H1 (cell line): ENCODE data around the gene TRDMT1. TPM values are rescaled to one million over a fixed set of nuclear protein-coding genes. Genes with fewer than 3 reads are reported as not detected.

Experiments
- CTCF ChIA-PET: fragments of 300-600 bp; sonication (Branson Sonifier 250); formaldehyde crosslinking; loops from one replicate; lab custom pipeline; 2021; ENCODE audit not compliant: partially characterized antibody; lab: Charles Lee
- POLR2A ChIA-PET: fragments of 300-600 bp; sonication (Branson Sonifier 250); formaldehyde crosslinking; loops from one replicate; lab custom pipeline; 2021; ENCODE audit warnings: inconsistent platforms; ENCODE audit not compliant: partially characterized antibody; lab: Charles Lee
- DNase-seq, 2 experiments: peaks; one replicate each; pipeline versions ENCODE4 v3.0.0 to v3.0.0-alpha.2; 2010 to 2022; ENCODE audit warnings: low spot score in 2 of 2, low read depth in 1 of 2, mixed read lengths in 1 of 2
- FAIRE-seq: peaks from 2 replicates; lab custom pipeline; 2011; peaks lifted over from hg19 to GRCh38; lab: Jason Lieb, UNC
- H2AFZ ChIP-seq: 2 replicates; pipeline ENCODE4 v1.8.1; 2012; ENCODE audit warnings: low read length, inconsistent platforms
- H2AK5ac ChIP-seq: 2 replicates; pipeline ENCODE4 v1.6.1; 2013; ENCODE audit warnings: low read depth, low read length
- H2BK120ac ChIP-seq: replicated peaks from 2 replicates; pipeline ENCODE3; 2013; ENCODE audit warnings: low read depth, low read length, inconsistent platforms
- H2BK12ac ChIP-seq: 2 replicates; pipeline ENCODE4 v1.6.1; 2013; ENCODE audit warnings: low read depth, low read length
- H2BK15ac ChIP-seq: 2 replicates; pipeline ENCODE4 v1.6.1; 2013; ENCODE audit warnings: low read length
- H2BK20ac ChIP-seq: 2 replicates; pipeline ENCODE4 v1.6.1; 2013; ENCODE audit warnings: low read length
- H2BK5ac ChIP-seq: 2 replicates; pipeline ENCODE4 v1.6.1; 2013; ENCODE audit warnings: low read depth, low read length
- H3K14ac ChIP-seq: 2 replicates; pipeline ENCODE4 v1.6.1; 2013; ENCODE audit warnings: inconsistent platforms; ENCODE audit not compliant: insufficient read length
- H3K18ac ChIP-seq: 2 replicates; pipeline ENCODE4 v1.6.1; 2013; ENCODE audit warnings: low read length; ENCODE audit errors: extremely low read depth
- H3K23ac ChIP-seq: 2 replicates; pipeline ENCODE4 v1.6.1; 2013; ENCODE audit warnings: inconsistent platforms; ENCODE audit not compliant: insufficient read length
- H3K23me2 ChIP-seq: 2 replicates; pipeline ENCODE4 v1.6.1; 2013; ENCODE audit warnings: low read depth, low read length
- H3K27ac ChIP-seq: 2 replicates; pipeline ENCODE4 v1.6.1; 2011; ENCODE audit warnings: low read depth, low read length, inconsistent platforms
- H3K27me3 ChIP-seq, 4 experiments: replicated peaks in 1 of 4; 1 replicate in 1 of 4; 2 replicates in 3 of 4; pipeline versions ENCODE4 v1.6.1 to v1.8.1; 2011 to 2013; ENCODE audit warnings: low read length in 3 of 4, mild to moderate bottlenecking in 3 of 4, inconsistent platforms in 2 of 4, mixed read lengths in 2 of 4, moderate library complexity in 1 of 4; ENCODE audit not compliant: control insufficient read depth in 3 of 4, insufficient read depth in 3 of 4; ENCODE audit errors: extremely low read depth in 1 of 4
- H3K36me3 ChIP-seq, 4 experiments: 2 replicates each; pipeline versions ENCODE4 v1.6.1 to v1.8.1; 2011 to 2013; ENCODE audit warnings: mild to moderate bottlenecking in 4 of 4, low read length in 3 of 4, moderate library complexity in 2 of 4, control low read depth in 1 of 4, inconsistent platforms in 1 of 4; ENCODE audit not compliant: insufficient read depth in 4 of 4, control insufficient read depth in 2 of 4
- H3K4ac ChIP-seq: replicated peaks from 2 replicates; pipeline ENCODE3; 2013; ENCODE audit warnings: low read length, low read depth, mixed read lengths, inconsistent platforms; ENCODE audit not compliant: insufficient read length
- H3K4me1 ChIP-seq, 4 experiments: replicated peaks in 1 of 4; 1 replicate in 1 of 4; 2 replicates in 3 of 4; pipeline versions ENCODE4 v1.6.1 to v1.8.1; 2011 to 2013; ENCODE audit warnings: low read length in 3 of 4, inconsistent platforms in 2 of 4, mixed read lengths in 1 of 4; ENCODE audit not compliant: insufficient read depth in 4 of 4, control insufficient read depth in 3 of 4
- H3K4me2 ChIP-seq, 2 experiments: 2 replicates each; pipeline versions ENCODE4 v1.6.1 to v1.8.1; 2011 to 2013; ENCODE audit warnings: low read depth in 2 of 2, low read length in 2 of 2, control low read depth in 1 of 2, inconsistent platforms in 1 of 2, mild to moderate bottlenecking in 1 of 2; ENCODE audit not compliant: insufficient read depth in 1 of 2
- H3K4me3 ChIP-seq, 4 experiments: fragments of 200-600, 300-600 bp in 1 of 4; sonication (generic), shearing (Covaris generic), sonication (Bioruptor Twin) in 1 of 4; 2 replicates each; pipeline versions ENCODE4 v1.5.1 to v1.8.1; 2011 to 2016; ENCODE audit warnings: low read length in 4 of 4, low read depth in 3 of 4, control low read depth in 2 of 4, inconsistent platforms in 2 of 4, mild to moderate bottlenecking in 2 of 4, mixed read lengths in 1 of 4, moderate library complexity in 1 of 4; ENCODE audit not compliant: insufficient read depth in 2 of 4; ENCODE audit errors: extremely low read depth in 1 of 4
- H3K56ac ChIP-seq: replicated peaks from 2 replicates; pipeline ENCODE3; 2013; ENCODE audit warnings: low read depth, mild to moderate bottlenecking, mixed read lengths, low read length, inconsistent platforms; ENCODE audit not compliant: insufficient read length
- H3K79me1 ChIP-seq: 2 replicates; pipeline ENCODE4 v1.6.1; 2013; ENCODE audit warnings: low read depth, low read length, control low read depth
- H3K79me2 ChIP-seq, 2 experiments: 2 replicates each; pipeline versions ENCODE4 v1.6.1 to v1.8.1; 2012 to 2013; ENCODE audit warnings: low read length in 2 of 2, mild to moderate bottlenecking in 2 of 2, inconsistent platforms in 1 of 2; ENCODE audit not compliant: insufficient read depth in 2 of 2, control insufficient read depth in 1 of 2
- H3K9ac ChIP-seq, 4 experiments: replicated peaks in 1 of 4; 1 replicate in 1 of 4; 2 replicates in 3 of 4; pipeline versions ENCODE4 v1.6.1 to v1.8.1; 2011 to 2013; ENCODE audit warnings: low read depth in 3 of 4, low read length in 3 of 4, control low read depth in 2 of 4, mild to moderate bottlenecking in 2 of 4, moderate library complexity in 2 of 4, inconsistent platforms in 1 of 4; ENCODE audit errors: extremely low read depth in 1 of 4
- H3K9me3 ChIP-seq, 2 experiments: 2 replicates each; pipeline versions ENCODE4 v1.6.1 to v1.8.1; 2012 to 2013; ENCODE audit warnings: mild to moderate bottlenecking in 2 of 2, moderate library complexity in 2 of 2, control low read depth in 1 of 2, inconsistent platforms in 1 of 2, low read depth in 1 of 2, low read length in 1 of 2, mixed read lengths in 1 of 2; ENCODE audit not compliant: insufficient read depth in 2 of 2
- H4K20me1 ChIP-seq, 2 experiments: replicated peaks in 1 of 2; 2 replicates each; pipeline versions ENCODE3 to v1.8.1; 2011 to 2013; ENCODE audit warnings: inconsistent platforms in 2 of 2, low read length in 2 of 2, mild to moderate bottlenecking in 1 of 2; ENCODE audit not compliant: insufficient read depth in 2 of 2, control insufficient read depth in 1 of 2
- H4K5ac ChIP-seq: 2 replicates; pipeline ENCODE4 v1.6.1; 2013; ENCODE audit warnings: low read length, low read depth, mixed read lengths, inconsistent platforms; ENCODE audit not compliant: insufficient read length
- H4K8ac ChIP-seq: 2 replicates; pipeline ENCODE4 v1.8.0; 2013; ENCODE audit warnings: mild to moderate bottlenecking, moderate library complexity, low read length, inconsistent platforms; ENCODE audit not compliant: insufficient read depth; ENCODE audit errors: extremely low read depth
- H4K91ac ChIP-seq: replicated peaks from 2 replicates; pipeline ENCODE3; 2013; ENCODE audit warnings: low read length, mixed read lengths, inconsistent platforms; ENCODE audit not compliant: insufficient read length
- ATF3 ChIP-seq: IDR thresholded peaks from 2 replicates; pipeline ENCODE4 v1.6.1; 2011; ENCODE audit warnings: low read depth, mild to moderate bottlenecking, low read length; ENCODE audit not compliant: insufficient read depth
- CBX8 ChIP-seq: fragments of 300-800, 300-1000 bp; sonication (generic); IDR thresholded peaks from 2 replicates; pipeline ENCODE4 v1.7.1; 2016; ENCODE audit warnings: low read depth, low read length, borderline replicate concordance
- CHD1 ChIP-seq: IDR thresholded peaks from 2 replicates; pipeline ENCODE4 v1.6.1; 2012; ENCODE audit warnings: low read depth, low read length, improper control_type of control experiment
- E2F6 ChIP-seq: IDR thresholded peaks from 2 replicates; pipeline ENCODE4 v1.6.1; 2012; ENCODE audit warnings: inconsistent platforms
- EP300 ChIP-seq, 2 experiments: IDR thresholded peaks; 1 replicate in 1 of 2; 2 replicates in 1 of 2; pipeline ENCODE4 v1.6.1; 2011 to 2012; ENCODE audit warnings: low read depth in 2 of 2, low read length in 2 of 2, mild to moderate bottlenecking in 2 of 2, borderline replicate concordance in 1 of 2, inconsistent platforms in 1 of 2, moderate library complexity in 1 of 2
- JUND ChIP-seq: IDR thresholded peaks from 2 replicates; pipeline ENCODE4 v1.6.1; 2011; ENCODE audit warnings: mild to moderate bottlenecking, improper control_type of control experiment, low read length
- KDM1A ChIP-seq: fragments of 200-600, 300-600 bp; sonication (generic); IDR thresholded peaks from 2 replicates; pipeline ENCODE4 v1.7.1; 2016; ENCODE audit warnings: mild to moderate bottlenecking, low read length, borderline replicate concordance
- NRF1 ChIP-seq: IDR thresholded peaks from 2 replicates; pipeline ENCODE4 v1.6.1; 2011; ENCODE audit warnings: mild to moderate bottlenecking, low read depth, low read length, improper control_type of control experiment
- RXRA ChIP-seq: IDR thresholded peaks from 2 replicates; pipeline ENCODE4 v1.6.1; 2011; ENCODE audit warnings: low read depth, mild to moderate bottlenecking, low read length, moderate library complexity; ENCODE audit not compliant: insufficient read depth
- SIN3A ChIP-seq, 2 experiments: IDR thresholded peaks in 1 of 2; conservative IDR thresholded peaks in 1 of 2; 2 replicates each; pipeline ENCODE4 v1.6.1; 2011 to 2012; ENCODE audit warnings: low read length in 2 of 2, improper control_type of control experiment in 1 of 2, low read depth in 1 of 2, mild to moderate bottlenecking in 1 of 2
- SP1 ChIP-seq: IDR thresholded peaks from 2 replicates; pipeline ENCODE4 v1.6.1; 2011; ENCODE audit warnings: low read depth, low read length
- TBP ChIP-seq: IDR thresholded peaks from 2 replicates; pipeline ENCODE4 v1.6.1; 2011; ENCODE audit warnings: low read depth, low read length, improper control_type of control experiment
- YY1 ChIP-seq: IDR thresholded peaks from 2 replicates; pipeline ENCODE4 v1.6.1; 2011; ENCODE audit warnings: low read depth, mild to moderate bottlenecking, low read length
- ZNF274 ChIP-seq: IDR thresholded peaks from 2 replicates; pipeline ENCODE4 v1.7.0; 2012; ENCODE audit warnings: low read length, borderline replicate concordance; ENCODE audit errors: extremely low read depth
- WGBS, 2 experiments: shearing (Covaris generic) in 1 of 2; methylation state at CpG; one replicate each; pipeline versions ENCODE4 v1.1.6 to v1.1.7; 2013 to 2015; ENCODE audit warnings: low lambda C conversion rate in 2 of 2, mixed read lengths in 2 of 2, inconsistent platforms in 1 of 2, low coverage in 1 of 2, missing lambda C conversion rate in 1 of 2; ENCODE audit not compliant: insufficient replicate concordance in 2 of 2, insufficient coverage in 1 of 2, insufficient read length in 1 of 2; ENCODE audit errors: extremely low coverage in 1 of 2, missing lambda C conversion rate in 1 of 2; 5-methylcytosine and 5-hydroxymethylcytosine counted together
- polyA plus RNA-seq, 7 experiments: library from polyadenylated mRNA; depleted of rRNA in 3 of 7; stranded (reverse) in 5 of 7; unstranded in 2 of 7; fragments of >200 nt in 5 of 7; fragments of 200-250 nt in 2 of 7; gene quantifications; 1 replicate in 5 of 7; 2 replicates in 1 of 7; 4 replicates in 1 of 7; pipeline versions ENCODE4 v1.2.1 to v1.2.3, GENCODE V29; 2011 to 2013; ENCODE audit warnings: missing spikeins in 2 of 7, mixed read lengths in 2 of 7
- total RNA-seq: library from RNA; stranded (reverse); fragmentation: NEBNext Ultra II Directional; extraction: Animal tissue kit (Norgen Biotek cat#: 25700); gene quantifications from 2 replicates; pipeline ENCODE4 v1.2.1, GENCODE V29; 2021

Gene TRDMT1
- total and polyA plus RNA-seq, 2 of the 8 experiments (the other 6 are each of a cell fraction or from before 2014, with no cell fraction given), result 7.4 to 21.4 TPM

GRCh38 chr10:17100586-17100985, 100.9 kb downstream of the TRDMT1 start:
- Histone ChIP-seq H2BK5ac (no peak overlapping the region), H3K9me3 (no peaks in the 10 kb centered on the region), H2BK20ac (no peak overlapping the region), H2BK15ac (no peak overlapping the region), H4K20me1 (no peaks in the 10 kb centered on the region), H3K79me1 (no peaks in the 10 kb centered on the region), H3K79me2 (no peaks in the 10 kb centered on the region), H3K4me2 (no peak overlapping the region), H2BK120ac (no peak overlapping the region), H2AFZ (no peak overlapping the region), H3K23me2 (no peaks in the 10 kb centered on the region), H4K8ac (no peak overlapping the region), H4K5ac (no peak overlapping the region), H3K27ac (no peak overlapping the region), H3K56ac (no peak overlapping the region), H2BK12ac (no peak overlapping the region), H2AK5ac (no peak overlapping the region), H3K36me3 (no peaks in the 10 kb centered on the region; a peak in 1 of 8 replicates), H3K4ac (no peak overlapping the region), H3K4me1 (no peaks in the 10 kb centered on the region), H3K9ac (no peak overlapping the region), H3K18ac (no peak overlapping the region), H3K14ac (no peak overlapping the region), H3K27me3 (no peaks in the 10 kb centered on the region), H3K4me3 (no peak overlapping the region), H3K23ac (no peak overlapping the region), H4K91ac (no peak overlapping the region)
- no peak for FAIRE-seq
- ChIA-PET CTCF (no interaction called here), POLR2A (no interaction called here)
- 96% methylated on average over 9 of the region's 9 CpGs; no CpG with 5 or more reads in 1 of the 2 experiments for WGBS, 2 experiments
- no peak for DNase-seq
- TF ChIP-seq ATF3 (no peak), CHD1 (no peak), RXRA (no peak), E2F6 (no peak), EP300 (IDR thresholded peaks at IDR 0.05; ENCODE audit: borderline replicate concordance in 1 of 2, low read depth in 2 of 2, low read length in 2 of 2) (no peak), YY1 (no peak), SIN3A (conservative IDR thresholded peaks at IDR 0.05 in 1 of 2, IDR thresholded peaks at IDR 0.05 in 1 of 2; ENCODE audit: low read depth in 1 of 2, low read length in 2 of 2) (no peak), TBP (no peak), SP1 (no peak), JUND (no peak), KDM1A (no peak), NRF1 (no peak), ZNF274 (no peak), CBX8 (no peak)
